Breast epithelium (tissue), 4 donors: Measurements from ENCODE around the gene EIF5AL1. TPM values are rescaled to one million over a fixed set of nuclear protein-coding genes. Genes with fewer than 3 reads are reported as not detected.
A peak's percentile ranks its signal among the peaks of the same experiment; 100 is the strongest.

Experiments used
- DNase-seq, 2 donors: peaks; one replicate each; pipeline ENCODE4 v3.0.0-alpha.2; 2019; ENCODE audit warnings: low spot score in 2 of 2
- H3K27ac ChIP-seq, 2 donors: fragments of 200-600 bp; sonication (generic) in 1 of 2; one replicate each; pipeline ENCODE4 v1.5.1; 2016 to 2019; ENCODE audit warnings: mild to moderate bottlenecking in 1 of 2
- H3K27me3 ChIP-seq, 2 donors: fragments of 200-600 bp; sonication (generic) in 1 of 2; one replicate each; pipeline versions ENCODE4 v1.5.1 to v1.6.0; 2017 to 2019; ENCODE audit warnings: control low read depth in 1 of 2, mild to moderate bottlenecking in 1 of 2
- H3K36me3 ChIP-seq: fragments of 200-600 bp; one replicate; pipeline ENCODE4 v1.5.1; 2019
- H3K4me1 ChIP-seq, 2 donors: fragments of 200-600 bp; sonication (generic); one replicate each; pipeline ENCODE4 v1.5.1; 2016 to 2019; ENCODE audit warnings: control low read depth in 1 of 2
- H3K4me3 ChIP-seq, 3 donors: fragments of 200-600 bp; sonication (generic); 1 replicate in 2 of 3; 2 replicates in 1 of 3; pipeline ENCODE4 v1.5.1; 2016 to 2019; ENCODE audit warnings: mild to moderate bottlenecking in 3 of 3, moderate library complexity in 2 of 3
- H3K9me3 ChIP-seq, 2 donors: fragments of 200-600 bp; sonication (generic) in 1 of 2; one replicate each; pipeline ENCODE4 v1.5.1; 2016 to 2019; ENCODE audit warnings: control low read depth in 1 of 2
- POLR2A ChIP-seq: fragments of 450-650 bp; IDR thresholded peaks from one replicate; pipeline ENCODE4 v1.6.1; 2016; ENCODE audit warnings: antibody characterized with exemption, mild to moderate bottlenecking, moderate library complexity
- POLR2AphosphoS5 ChIP-seq, 3 donors: sonication (generic); formaldehyde crosslinking; IDR thresholded peaks; one replicate each; pipeline ENCODE4 v1.6.1; 2017; ENCODE audit warnings: antibody characterized with exemption in 3 of 3
- intact Hi-C: fragments of 100-400 bp; cut with DNase I; formaldehyde crosslinking; loops from one replicate; pipeline ENCODE4 v1.15.1; 2023; ENCODE audit warnings: low total_unique reads
- total RNA-seq, 3 donors: library from RNA; depleted of rRNA; stranded (reverse); fragments of >200 nt; gene quantifications; one replicate each; pipeline ENCODE4 v1.1.0, GENCODE V29; 2016
- TF ChIP-seq, protein P1 (sequence below), 3 donors: fragments of 450-650 bp; IDR thresholded peaks; one replicate each; pipeline ENCODE4 v1.5.1; 2016 to 2017; ENCODE audit warnings: antibody characterized with exemption in 3 of 3, mild to moderate bottlenecking in 3 of 3, moderate library complexity in 3 of 3

EIF5AL1 gene
- total RNA-seq, 3 donors from 2014 or later: under 0.01 to 0.16 (median 0.15) TPM

- Histone ChIP-seq H3K4me3 (no peak overlapping the region), H3K27me3 (no peaks in the 10 kb centered on the region), H3K36me3 (no peaks in the 10 kb centered on the region), H3K27ac (no peak overlapping the region), H3K4me1 (no peaks in the 10 kb centered on the region), H3K9me3 (no peaks in the 10 kb centered on the region)
- no peak for DNase-seq
- TF ChIP-seq POLR2AphosphoS5 (IDR thresholded peaks at IDR 0.05) (no peak), POLR2A (no peak)
- TF ChIP-seq, protein P1, sequence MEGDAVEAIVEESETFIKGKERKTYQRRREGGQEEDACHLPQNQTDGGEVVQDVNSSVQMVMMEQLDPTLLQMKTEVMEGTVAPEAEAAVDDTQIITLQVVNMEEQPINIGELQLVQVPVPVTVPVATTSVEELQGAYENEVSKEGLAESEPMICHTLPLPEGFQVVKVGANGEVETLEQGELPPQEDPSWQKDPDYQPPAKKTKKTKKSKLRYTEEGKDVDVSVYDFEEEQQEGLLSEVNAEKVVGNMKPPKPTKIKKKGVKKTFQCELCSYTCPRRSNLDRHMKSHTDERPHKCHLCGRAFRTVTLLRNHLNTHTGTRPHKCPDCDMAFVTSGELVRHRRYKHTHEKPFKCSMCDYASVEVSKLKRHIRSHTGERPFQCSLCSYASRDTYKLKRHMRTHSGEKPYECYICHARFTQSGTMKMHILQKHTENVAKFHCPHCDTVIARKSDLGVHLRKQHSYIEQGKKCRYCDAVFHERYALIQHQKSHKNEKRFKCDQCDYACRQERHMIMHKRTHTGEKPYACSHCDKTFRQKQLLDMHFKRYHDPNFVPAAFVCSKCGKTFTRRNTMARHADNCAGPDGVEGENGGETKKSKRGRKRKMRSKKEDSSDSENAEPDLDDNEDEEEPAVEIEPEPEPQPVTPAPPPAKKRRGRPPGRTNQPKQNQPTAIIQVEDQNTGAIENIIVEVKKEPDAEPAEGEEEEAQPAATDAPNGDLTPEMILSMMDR (IDR thresholded peaks at IDR 0.05): no peak
- intact Hi-C loops: no loop called here
Observed at GRCh38 chr10:79470096-79470495, 42.2 kb upstream of the EIF5AL1 start.

GRCh38 chr10:79471776-79472175 lies 40.6 kb upstream of the EIF5AL1 start:
- Histone ChIP-seq H3K4me1 (no peaks in the 10 kb centered on the region), H3K36me3 (no peaks in the 10 kb centered on the region), H3K27ac (no peak overlapping the region), H3K27me3 (no peaks in the 10 kb centered on the region), H3K4me3 (no peak overlapping the region), H3K9me3 (no peaks in the 10 kb centered on the region)
- no peak for TF ChIP-seq POLR2AphosphoS5 (IDR thresholded peaks at IDR 0.05)
- TF ChIP-seq POLR2A: no peak
- TF ChIP-seq, protein P1 (IDR thresholded peaks at IDR 0.05): no peak
- intact Hi-C loops: no loop called here
- no peak for DNase-seq

GRCh38 chr10:79472449-79472848 lies 39.9 kb upstream of the EIF5AL1 start:
- no peaks in the 10 kb centered on the region for H3K27me3 ChIP-seq
- intact Hi-C loops: no loop called here
- H3K4me3 ChIP-seq: no peak overlapping the region
- H3K27ac ChIP-seq: no peak overlapping the region
- TF ChIP-seq POLR2A (no peak), POLR2AphosphoS5 (IDR thresholded peaks at IDR 0.05) (no peak)
- TF ChIP-seq, protein P1 (IDR thresholded peaks at IDR 0.05): no peak
- DNase-seq: no peak
- no peaks in the 10 kb centered on the region for H3K4me1 ChIP-seq
- H3K9me3 ChIP-seq: no peaks in the 10 kb centered on the region
- H3K36me3 ChIP-seq: no peaks in the 10 kb centered on the region

DNA sequence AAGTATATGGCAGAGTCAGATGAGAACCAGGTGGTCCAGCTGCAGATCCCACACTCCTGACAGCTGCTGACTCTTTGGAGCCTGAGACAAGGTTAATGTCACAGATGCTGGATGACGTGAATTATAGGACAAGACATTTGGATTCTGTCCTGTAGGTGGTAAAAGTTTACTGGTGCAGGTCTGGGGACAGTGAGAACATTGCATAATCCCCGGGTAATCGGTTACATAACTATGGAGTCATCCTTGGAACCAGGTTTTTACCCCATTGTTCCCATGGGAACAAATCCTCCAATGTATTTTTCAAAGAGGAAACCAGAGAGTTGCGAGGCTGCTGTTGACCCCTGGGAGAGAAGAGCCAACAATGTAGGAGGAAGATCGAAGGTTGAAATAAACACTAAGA lies 39.4 kb upstream of the EIF5AL1 start:
- DNase-seq: no peak
- Histone ChIP-seq H3K27me3 (no peaks in the 10 kb centered on the region), H3K9me3 (no peaks in the 10 kb centered on the region), H3K27ac (no peak overlapping the region), H3K36me3 (no peaks in the 10 kb centered on the region), H3K4me1 (no peaks in the 10 kb centered on the region), H3K4me3 (no peak overlapping the region)
- peak in 1 of 3 donors; percentile 22 for TF ChIP-seq POLR2AphosphoS5 (IDR thresholded peaks at IDR 0.05)
- TF ChIP-seq, protein P1 (IDR thresholded peaks at IDR 0.05): no peak
- no peak for TF ChIP-seq POLR2A
- intact Hi-C loops: no loop called here

- Histone ChIP-seq H3K4me1 (no peaks in the 10 kb centered on the region), H3K27me3 (no peaks in the 10 kb centered on the region), H3K9me3 (no peaks in the 10 kb centered on the region), H3K36me3 (no peaks in the 10 kb centered on the region), H3K4me3 (no peak overlapping the region), H3K27ac (no peak overlapping the region)
- no peak for DNase-seq
- TF ChIP-seq POLR2AphosphoS5 (IDR thresholded peaks at IDR 0.05) (no peak), POLR2A (no peak)
- TF ChIP-seq, protein P1 (IDR thresholded peaks at IDR 0.05): no peak
- intact Hi-C loops: no loop called here
Observed at GRCh38 chr10:79473496-79474095, 38.7 kb upstream of the EIF5AL1 start.
